Measurements from ENCODE around the gene NME1.

Gene NME1

GRCh38 chr17:51118330-51119195 is 34.8 kb upstream of the NME1 start:
- TF ChIP-seq EZH2phosphoT487 (IDR thresholded peaks at IDR 0.05; ENCODE audit: low read depth) = no peak
- no peak for TF ChIP-seq CTCF (IDR thresholded peaks at IDR 0.05; ENCODE audit: low read depth, low read length)
- peaks cover 23% of the 10 kb centered on the region for H4K20me1 ChIP-seq (ENCODE audit: insufficient read depth, low read length)
- 0 out of 2 replicates have a peak overlapping the region, but pooled peaks have one; percentile 95 for H3K9ac ChIP-seq (ENCODE audit: low read length)
- no peak overlapping the region for H2AFZ ChIP-seq (ENCODE audit: low read depth, low read length)
- H3K4me3 ChIP-seq (ENCODE audit: low read length) = peak overlapping the region; percentile 99
- H3K36me3 ChIP-seq (replicated peaks; ENCODE audit: low read depth, low read length) = no peaks in the 10 kb centered on the region
- H3K27me3 ChIP-seq (ENCODE audit: low read depth, low read length) = no peaks in the 10 kb centered on the region
- H3K9me3 ChIP-seq (ENCODE audit: insufficient read depth, low read length) = no peaks in the 10 kb centered on the region
- H3K27ac ChIP-seq (ENCODE audit: low read length) = no peak overlapping the region
- H3K4me1 ChIP-seq (ENCODE audit: low read length) = peaks cover 33% of the 10 kb centered on the region
- peaks cover 69% of the 10 kb centered on the region for H3K79me2 ChIP-seq (ENCODE audit: low read length)
- peak overlapping the region; percentile 91 for H3K4me2 ChIP-seq (ENCODE audit: low read length)

GRCh38 chr17:51119415-51120356 is 33.7 kb upstream of the NME1 start:
- Histone ChIP-seq H3K4me1 (ENCODE audit: low read length) (peaks cover 33% of the 10 kb centered on the region), H3K27me3 (ENCODE audit: low read depth, low read length) (no peaks in the 10 kb centered on the region), H3K36me3 (replicated peaks; ENCODE audit: low read depth, low read length) (no peaks in the 10 kb centered on the region), H3K79me2 (ENCODE audit: low read length) (peaks cover 58% of the 10 kb centered on the region), H4K20me1 (ENCODE audit: insufficient read depth, low read length) (peaks cover 23% of the 10 kb centered on the region), H3K4me2 (ENCODE audit: low read length) (peak overlapping the region; percentile 91), H2AFZ (ENCODE audit: low read depth, low read length) (peak overlapping the region; percentile 85; the same call in 1 of the 2 replicates), H3K27ac (ENCODE audit: low read length) (peak overlapping the region; percentile 56), H3K9me3 (ENCODE audit: insufficient read depth, low read length) (no peaks in the 10 kb centered on the region), H3K4me3 (ENCODE audit: low read length) (peak overlapping the region; percentile 99), H3K9ac (ENCODE audit: low read length) (peak overlapping the region; percentile 95)
- TF ChIP-seq CTCF (IDR thresholded peaks at IDR 0.05; ENCODE audit: low read depth, low read length) (peak; percentile 15; the same call in 1 of the 2 replicates), EZH2phosphoT487 (IDR thresholded peaks at IDR 0.05; ENCODE audit: low read depth) (no peak)

- H3K36me3 ChIP-seq (replicated peaks; ENCODE audit: low read depth, low read length) = no peaks in the 10 kb centered on the region
- no peaks in the 10 kb centered on the region for H3K27me3 ChIP-seq (ENCODE audit: low read depth, low read length)
- peaks cover 33% of the 10 kb centered on the region for H3K4me1 ChIP-seq (ENCODE audit: low read length)
- H3K9ac ChIP-seq (ENCODE audit: low read length) = peak overlapping the region; percentile 95
- peak overlapping the region; percentile 56 for H3K27ac ChIP-seq (ENCODE audit: low read length)
- H2AFZ ChIP-seq (ENCODE audit: low read depth, low read length) = peak overlapping the region; percentile 85
- H3K4me2 ChIP-seq (ENCODE audit: low read length) = peak overlapping the region; percentile 91
- peaks cover 51% of the 10 kb centered on the region for H3K79me2 ChIP-seq (ENCODE audit: low read length)
- peaks cover 23% of the 10 kb centered on the region for H4K20me1 ChIP-seq (ENCODE audit: insufficient read depth, low read length)
- H3K9me3 ChIP-seq (ENCODE audit: insufficient read depth, low read length) = no peaks in the 10 kb centered on the region
- TF ChIP-seq EZH2phosphoT487 (IDR thresholded peaks at IDR 0.05; ENCODE audit: low read depth) (no peak), CTCF (IDR thresholded peaks at IDR 0.05; ENCODE audit: low read depth, low read length) (no peak)
- peak overlapping the region; percentile 99 for H3K4me3 ChIP-seq (ENCODE audit: low read length)
Observed at GRCh38 chr17:51120357-51120738, 33.0 kb upstream of the NME1 start.
